HG02642 (cell line): ENCODE measurements around the gene ELK3.
"Not testable (repeated sequence)": the region's sequence is repeated elsewhere in the genome, so short reads cannot be mapped to it uniquely, and the experiment has no call there.

Experiments
- ATAC-seq: cut with Tn5 transposase; IDR thresholded peaks from one replicate; pipeline ENCODE4 v1.9.1; 2021; ENCODE audit warnings: mild to moderate bottlenecking; ENCODE audit not compliant: unreplicated experiment, poor library complexity

Gene ELK3

DNA sequence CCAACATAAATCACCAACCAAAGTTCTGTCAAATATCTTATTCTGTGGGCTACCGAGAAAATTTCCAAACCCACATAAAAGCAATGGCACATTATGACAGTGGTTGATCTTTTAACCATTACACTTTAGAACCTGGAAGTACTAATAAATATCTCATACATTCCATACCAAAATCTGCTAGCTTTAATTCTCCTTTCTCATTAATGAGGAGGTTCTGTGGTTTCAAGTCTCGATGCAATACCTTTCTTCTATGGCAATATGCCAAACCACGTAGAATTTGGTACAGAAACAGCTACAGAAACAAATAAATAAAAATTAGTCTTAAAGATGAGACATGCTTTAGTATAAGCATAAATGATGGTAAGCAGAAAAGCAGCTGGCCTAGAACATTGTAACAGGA lies 100.7 kb downstream of the ELK3 start:
- no peak for ATAC-seq

GRCh38 chr12:96295532-96296160 lies 101.5 kb downstream of the ELK3 start:
- ATAC-seq: no peak

GRCh38 chr12:96297504-96297903 lies 103.3 kb downstream of the ELK3 start:
- ATAC-seq: no peak

- no peak for ATAC-seq
Observed at GRCh38 chr12:96300064-96300463, 105.9 kb downstream of the ELK3 start.

- no peak for ATAC-seq
Observed at GRCh38 chr12:96301732-96302131, 107.6 kb downstream of the ELK3 start.

DNA sequence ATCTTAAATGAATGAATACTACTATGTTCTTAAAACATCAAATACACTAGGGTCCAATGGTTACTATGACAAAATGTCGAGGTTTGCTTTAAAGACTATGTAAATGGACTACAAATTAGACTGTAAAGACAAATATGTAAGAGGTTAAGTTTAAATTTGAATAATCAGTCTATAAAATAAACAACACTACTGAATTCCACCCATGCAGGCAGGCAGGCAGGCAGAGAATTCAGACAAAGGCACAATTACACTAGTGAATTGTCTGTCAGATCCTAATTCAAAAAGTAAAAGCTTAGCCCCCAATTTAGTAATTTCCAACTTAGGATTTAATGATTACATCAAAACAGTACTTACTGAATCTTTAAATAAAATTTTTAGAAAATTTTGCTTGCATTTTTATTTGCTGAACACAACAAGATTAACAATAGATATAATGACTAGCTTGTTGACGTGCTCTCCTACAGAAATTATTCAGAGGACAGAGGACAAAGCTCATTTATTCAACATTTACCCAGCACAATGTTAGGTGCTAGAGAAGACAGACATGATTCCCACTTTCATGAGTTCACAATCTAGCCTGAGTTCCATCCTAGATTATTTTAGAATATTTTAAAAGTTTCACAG lies 108.6 kb downstream of the ELK3 start:
- no peak for ATAC-seq

- ATAC-seq: no peak
Observed at GRCh38 chr12:96303653-96304052, 109.5 kb downstream of the ELK3 start.

- no peak for ATAC-seq
Observed at GRCh38 chr12:96305665-96306064, 111.5 kb downstream of the ELK3 start.

- ATAC-seq: no peak
Observed at GRCh38 chr12:96308881-96309280, 114.7 kb downstream of the ELK3 start.

GRCh38 chr12:96310067-96310466 lies 115.9 kb downstream of the ELK3 start:
- ATAC-seq: no peak

GRCh38 chr12:96311191-96311590 lies 117.0 kb downstream of the ELK3 start:
- no peak for ATAC-seq

GRCh38 chr12:96313606-96314005 lies 119.4 kb downstream of the ELK3 start:
- ATAC-seq: no peak

GRCh38 chr12:96314723-96315122 lies 120.5 kb downstream of the ELK3 start:
- ATAC-seq: no peak

DNA sequence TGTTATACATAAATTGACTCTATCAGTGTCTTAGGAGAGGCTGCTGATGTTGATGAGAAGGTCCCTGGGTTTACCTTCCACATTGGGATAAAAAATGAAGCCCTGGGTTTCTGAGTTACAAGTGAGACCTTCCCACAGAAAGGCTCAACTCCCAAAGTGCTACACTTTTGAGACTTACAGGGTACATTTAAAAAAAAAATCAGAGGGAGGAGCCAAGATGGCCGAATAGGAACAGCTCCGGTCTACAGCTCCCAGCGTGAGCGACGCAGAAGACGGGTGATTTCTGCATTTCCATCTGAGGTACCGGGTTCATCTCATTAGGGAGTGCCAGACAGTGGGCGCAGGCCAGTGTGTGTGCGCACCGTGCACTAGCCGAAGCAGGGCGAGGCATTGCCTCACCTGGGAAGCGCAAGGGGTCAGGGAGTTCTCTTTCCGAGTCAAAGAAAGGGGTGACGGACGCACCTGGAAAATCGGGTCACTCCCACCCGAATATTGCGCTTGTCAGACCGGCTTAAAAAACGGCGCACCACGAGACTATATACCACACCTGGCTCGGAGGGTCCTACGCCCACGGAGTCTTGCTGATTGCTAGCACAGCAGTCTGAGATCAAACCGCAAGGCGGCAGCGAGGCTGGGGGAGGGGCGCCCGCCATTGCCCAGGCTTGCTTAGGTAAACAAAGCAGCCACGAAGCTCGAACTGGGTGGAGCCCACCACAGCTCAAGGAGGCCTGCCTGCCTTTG lies 121.7 kb downstream of the ELK3 start:
- ATAC-seq: not testable (repeated sequence)

- ATAC-seq: not testable (repeated sequence)
Observed at GRCh38 chr12:96317801-96318200, 123.6 kb downstream of the ELK3 start.
